ENCODE results near the gene UXS1.
A peak's percentile ranks its signal among the peaks of the same experiment; 100 is the strongest.

DNA sequence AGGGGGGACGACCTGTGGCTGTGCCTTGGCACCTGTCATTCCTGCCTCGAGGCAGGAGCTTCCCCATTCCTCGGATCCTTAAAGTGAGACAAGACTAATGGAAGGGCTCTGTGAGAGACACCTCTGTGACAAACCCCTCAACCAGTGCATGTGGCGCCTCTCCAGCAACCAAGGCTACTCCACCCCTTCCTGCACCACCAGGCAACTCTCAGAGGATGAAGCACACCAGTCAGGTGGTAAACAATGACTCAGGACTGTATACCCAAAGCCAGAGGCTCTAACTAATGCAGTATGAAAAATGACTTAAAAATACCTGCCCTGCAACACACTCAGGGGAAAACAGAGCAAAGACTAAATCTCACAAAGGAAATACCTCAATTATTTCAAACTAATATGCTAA, 136.9 kb downstream of the UXS1 start:
- TF ChIP-seq POLR2A (IDR thresholded peaks at IDR 0.05): no peak
- TF ChIP-seq CTCF (IDR thresholded peaks at IDR 0.05): no peak
- TF ChIP-seq POLR2AphosphoS5 (IDR thresholded peaks at IDR 0.05; ENCODE audit: insufficient read depth in 1 of 2, low read depth in 1 of 2): peak in 1 of 2 donors; percentile 13
